H1 (cell line): Measurements from ENCODE around the gene TRAPPC12. TPM values are rescaled to one million over a fixed set of nuclear protein-coding genes. Genes with fewer than 3 reads are reported as not detected.

ENCODE experiments used
- CTCF ChIA-PET: fragments of 300-600 bp; sonication (Branson Sonifier 250); formaldehyde crosslinking; loops from one replicate; lab custom pipeline; 2021; ENCODE audit not compliant: partially characterized antibody; lab: Charles Lee
- POLR2A ChIA-PET: fragments of 300-600 bp; sonication (Branson Sonifier 250); formaldehyde crosslinking; loops from one replicate; lab custom pipeline; 2021; ENCODE audit warnings: inconsistent platforms; ENCODE audit not compliant: partially characterized antibody; lab: Charles Lee
- DNase-seq, 2 experiments: peaks; one replicate each; pipeline versions ENCODE4 v3.0.0 to v3.0.0-alpha.2; 2010 to 2022; ENCODE audit warnings: low spot score in 2 of 2, low read depth in 1 of 2, mixed read lengths in 1 of 2
- FAIRE-seq: peaks from 2 replicates; lab custom pipeline; 2011; peaks lifted over from hg19 to GRCh38; lab: Jason Lieb, UNC
- H2AFZ ChIP-seq: 2 replicates; pipeline ENCODE4 v1.8.1; 2012; ENCODE audit warnings: low read length, inconsistent platforms
- H2AK5ac ChIP-seq: 2 replicates; pipeline ENCODE4 v1.6.1; 2013; ENCODE audit warnings: low read depth, low read length
- H2BK120ac ChIP-seq: replicated peaks from 2 replicates; pipeline ENCODE3; 2013; ENCODE audit warnings: low read depth, low read length, inconsistent platforms
- H2BK12ac ChIP-seq: 2 replicates; pipeline ENCODE4 v1.6.1; 2013; ENCODE audit warnings: low read depth, low read length
- H2BK15ac ChIP-seq: 2 replicates; pipeline ENCODE4 v1.6.1; 2013; ENCODE audit warnings: low read length
- H2BK20ac ChIP-seq: 2 replicates; pipeline ENCODE4 v1.6.1; 2013; ENCODE audit warnings: low read length
- H2BK5ac ChIP-seq: 2 replicates; pipeline ENCODE4 v1.6.1; 2013; ENCODE audit warnings: low read depth, low read length
- H3K14ac ChIP-seq: 2 replicates; pipeline ENCODE4 v1.6.1; 2013; ENCODE audit warnings: inconsistent platforms; ENCODE audit not compliant: insufficient read length
- H3K18ac ChIP-seq: 2 replicates; pipeline ENCODE4 v1.6.1; 2013; ENCODE audit warnings: low read length; ENCODE audit errors: extremely low read depth
- H3K23ac ChIP-seq: 2 replicates; pipeline ENCODE4 v1.6.1; 2013; ENCODE audit warnings: inconsistent platforms; ENCODE audit not compliant: insufficient read length
- H3K23me2 ChIP-seq: 2 replicates; pipeline ENCODE4 v1.6.1; 2013; ENCODE audit warnings: low read depth, low read length
- H3K27ac ChIP-seq: 2 replicates; pipeline ENCODE4 v1.6.1; 2011; ENCODE audit warnings: low read depth, low read length, inconsistent platforms
- H3K27me3 ChIP-seq, 4 experiments: replicated peaks in 1 of 4; 1 replicate in 1 of 4; 2 replicates in 3 of 4; pipeline versions ENCODE4 v1.6.1 to v1.8.1; 2011 to 2013; ENCODE audit warnings: low read length in 3 of 4, mild to moderate bottlenecking in 3 of 4, inconsistent platforms in 2 of 4, mixed read lengths in 2 of 4, moderate library complexity in 1 of 4; ENCODE audit not compliant: control insufficient read depth in 3 of 4, insufficient read depth in 3 of 4; ENCODE audit errors: extremely low read depth in 1 of 4
- H3K36me3 ChIP-seq, 4 experiments: 2 replicates each; pipeline versions ENCODE4 v1.6.1 to v1.8.1; 2011 to 2013; ENCODE audit warnings: mild to moderate bottlenecking in 4 of 4, low read length in 3 of 4, moderate library complexity in 2 of 4, control low read depth in 1 of 4, inconsistent platforms in 1 of 4; ENCODE audit not compliant: insufficient read depth in 4 of 4, control insufficient read depth in 2 of 4
- H3K4ac ChIP-seq: replicated peaks from 2 replicates; pipeline ENCODE3; 2013; ENCODE audit warnings: low read length, low read depth, mixed read lengths, inconsistent platforms; ENCODE audit not compliant: insufficient read length
- H3K4me1 ChIP-seq, 4 experiments: replicated peaks in 1 of 4; 1 replicate in 1 of 4; 2 replicates in 3 of 4; pipeline versions ENCODE4 v1.6.1 to v1.8.1; 2011 to 2013; ENCODE audit warnings: low read length in 3 of 4, inconsistent platforms in 2 of 4, mixed read lengths in 1 of 4; ENCODE audit not compliant: insufficient read depth in 4 of 4, control insufficient read depth in 3 of 4
- H3K4me2 ChIP-seq, 2 experiments: 2 replicates each; pipeline versions ENCODE4 v1.6.1 to v1.8.1; 2011 to 2013; ENCODE audit warnings: low read depth in 2 of 2, low read length in 2 of 2, control low read depth in 1 of 2, inconsistent platforms in 1 of 2, mild to moderate bottlenecking in 1 of 2; ENCODE audit not compliant: insufficient read depth in 1 of 2
- H3K4me3 ChIP-seq, 4 experiments: fragments of 200-600, 300-600 bp in 1 of 4; sonication (generic), shearing (Covaris generic), sonication (Bioruptor Twin) in 1 of 4; 2 replicates each; pipeline versions ENCODE4 v1.5.1 to v1.8.1; 2011 to 2016; ENCODE audit warnings: low read length in 4 of 4, low read depth in 3 of 4, control low read depth in 2 of 4, inconsistent platforms in 2 of 4, mild to moderate bottlenecking in 2 of 4, mixed read lengths in 1 of 4, moderate library complexity in 1 of 4; ENCODE audit not compliant: insufficient read depth in 2 of 4; ENCODE audit errors: extremely low read depth in 1 of 4
- H3K56ac ChIP-seq: replicated peaks from 2 replicates; pipeline ENCODE3; 2013; ENCODE audit warnings: low read depth, mild to moderate bottlenecking, mixed read lengths, low read length, inconsistent platforms; ENCODE audit not compliant: insufficient read length
- H3K79me1 ChIP-seq: 2 replicates; pipeline ENCODE4 v1.6.1; 2013; ENCODE audit warnings: low read depth, low read length, control low read depth
- H3K79me2 ChIP-seq, 2 experiments: 2 replicates each; pipeline versions ENCODE4 v1.6.1 to v1.8.1; 2012 to 2013; ENCODE audit warnings: low read length in 2 of 2, mild to moderate bottlenecking in 2 of 2, inconsistent platforms in 1 of 2; ENCODE audit not compliant: insufficient read depth in 2 of 2, control insufficient read depth in 1 of 2
- H3K9ac ChIP-seq, 4 experiments: replicated peaks in 1 of 4; 1 replicate in 1 of 4; 2 replicates in 3 of 4; pipeline versions ENCODE4 v1.6.1 to v1.8.1; 2011 to 2013; ENCODE audit warnings: low read depth in 3 of 4, low read length in 3 of 4, control low read depth in 2 of 4, mild to moderate bottlenecking in 2 of 4, moderate library complexity in 2 of 4, inconsistent platforms in 1 of 4; ENCODE audit errors: extremely low read depth in 1 of 4
- H3K9me3 ChIP-seq, 2 experiments: 2 replicates each; pipeline versions ENCODE4 v1.6.1 to v1.8.1; 2012 to 2013; ENCODE audit warnings: mild to moderate bottlenecking in 2 of 2, moderate library complexity in 2 of 2, control low read depth in 1 of 2, inconsistent platforms in 1 of 2, low read depth in 1 of 2, low read length in 1 of 2, mixed read lengths in 1 of 2; ENCODE audit not compliant: insufficient read depth in 2 of 2
- H4K20me1 ChIP-seq, 2 experiments: replicated peaks in 1 of 2; 2 replicates each; pipeline versions ENCODE3 to v1.8.1; 2011 to 2013; ENCODE audit warnings: inconsistent platforms in 2 of 2, low read length in 2 of 2, mild to moderate bottlenecking in 1 of 2; ENCODE audit not compliant: insufficient read depth in 2 of 2, control insufficient read depth in 1 of 2
- H4K5ac ChIP-seq: 2 replicates; pipeline ENCODE4 v1.6.1; 2013; ENCODE audit warnings: low read length, low read depth, mixed read lengths, inconsistent platforms; ENCODE audit not compliant: insufficient read length
- H4K8ac ChIP-seq: 2 replicates; pipeline ENCODE4 v1.8.0; 2013; ENCODE audit warnings: mild to moderate bottlenecking, moderate library complexity, low read length, inconsistent platforms; ENCODE audit not compliant: insufficient read depth; ENCODE audit errors: extremely low read depth
- H4K91ac ChIP-seq: replicated peaks from 2 replicates; pipeline ENCODE3; 2013; ENCODE audit warnings: low read length, mixed read lengths, inconsistent platforms; ENCODE audit not compliant: insufficient read length
- CBX8 ChIP-seq: fragments of 300-800, 300-1000 bp; sonication (generic); IDR thresholded peaks from 2 replicates; pipeline ENCODE4 v1.7.1; 2016; ENCODE audit warnings: low read depth, low read length, borderline replicate concordance
- CEBPB ChIP-seq: IDR thresholded peaks from 2 replicates; pipeline ENCODE4 v1.6.1; 2012; ENCODE audit warnings: low read depth, low read length
- JUND ChIP-seq: IDR thresholded peaks from 2 replicates; pipeline ENCODE4 v1.6.1; 2011; ENCODE audit warnings: mild to moderate bottlenecking, improper control_type of control experiment, low read length
- TCF12 ChIP-seq: IDR thresholded peaks from 2 replicates; pipeline ENCODE4 v1.6.1; 2011; ENCODE audit warnings: low read depth, mild to moderate bottlenecking, low read length
- WGBS, 2 experiments: shearing (Covaris generic) in 1 of 2; methylation state at CpG; one replicate each; pipeline versions ENCODE4 v1.1.6 to v1.1.7; 2013 to 2015; ENCODE audit warnings: low lambda C conversion rate in 2 of 2, mixed read lengths in 2 of 2, inconsistent platforms in 1 of 2, low coverage in 1 of 2, missing lambda C conversion rate in 1 of 2; ENCODE audit not compliant: insufficient replicate concordance in 2 of 2, insufficient coverage in 1 of 2, insufficient read length in 1 of 2; ENCODE audit errors: extremely low coverage in 1 of 2, missing lambda C conversion rate in 1 of 2; 5-methylcytosine and 5-hydroxymethylcytosine counted together
- polyA plus RNA-seq, 7 experiments: library from polyadenylated mRNA; depleted of rRNA in 3 of 7; stranded (reverse) in 5 of 7; unstranded in 2 of 7; fragments of >200 nt in 5 of 7; fragments of 200-250 nt in 2 of 7; gene quantifications; 1 replicate in 5 of 7; 2 replicates in 1 of 7; 4 replicates in 1 of 7; pipeline versions ENCODE4 v1.2.1 to v1.2.3, GENCODE V29; 2011 to 2013; ENCODE audit warnings: missing spikeins in 2 of 7, mixed read lengths in 2 of 7
- total RNA-seq: library from RNA; stranded (reverse); fragmentation: NEBNext Ultra II Directional; extraction: Animal tissue kit (Norgen Biotek cat#: 25700); gene quantifications from 2 replicates; pipeline ENCODE4 v1.2.1, GENCODE V29; 2021
- TF ChIP-seq, protein P1 (sequence below): IDR thresholded peaks from 2 replicates; pipeline ENCODE4 v1.6.1; 2011; ENCODE audit warnings: low read depth, mild to moderate bottlenecking, low read length; ENCODE audit not compliant: insufficient read depth
- TF ChIP-seq, protein P2 (sequence below): IDR thresholded peaks from 2 replicates; pipeline ENCODE4 v1.6.1; 2011; ENCODE audit warnings: low read length, improper control_type of control experiment

The TRAPPC12 gene
- total and polyA plus RNA-seq, 2 of the 8 experiments (the other 6 are each of a cell fraction or from before 2014, with no cell fraction given), result 35.0 to 67.3 TPM

DNA sequence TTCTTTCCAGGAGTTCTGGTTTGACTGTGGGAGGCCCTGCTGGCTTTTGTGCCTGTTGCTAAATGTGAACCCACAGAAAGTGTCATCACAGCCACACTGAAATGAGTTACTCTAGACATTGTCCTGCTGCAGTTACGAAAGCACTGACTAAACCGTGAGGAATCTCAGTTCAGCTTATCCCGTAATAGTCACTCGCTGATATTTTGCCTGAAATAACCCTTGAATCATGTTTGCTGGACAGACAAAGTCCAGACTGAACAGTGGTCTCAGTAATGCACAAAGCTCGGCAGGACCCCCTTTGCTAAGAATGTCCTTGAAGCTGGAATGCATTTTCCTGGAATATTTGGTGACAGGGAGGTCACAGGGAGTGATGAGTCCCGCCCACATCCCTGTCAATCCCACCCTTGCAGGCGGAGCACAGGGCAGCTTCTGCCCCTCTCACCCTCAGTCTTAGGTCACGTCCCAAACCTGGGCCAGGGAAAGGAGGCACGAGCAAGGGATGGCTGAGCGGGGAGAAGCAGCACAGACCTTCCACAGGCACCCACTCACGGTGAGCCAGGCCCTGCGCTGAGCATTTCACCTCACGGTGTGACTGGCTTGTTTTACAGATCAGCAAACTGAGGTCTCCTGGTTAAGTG, 86.5 kb downstream of the TRAPPC12 start:
- Histone ChIP-seq H4K91ac (no peak overlapping the region), H4K8ac (no peak overlapping the region), H3K4me3 (no peak overlapping the region), H3K4me2 (no peak overlapping the region), H4K5ac (no peak overlapping the region), H2BK120ac (no peak overlapping the region), H4K20me1 (no peaks in the 10 kb centered on the region), H3K23ac (no peak overlapping the region), H3K79me1 (no peaks in the 10 kb centered on the region), H3K79me2 (no peaks in the 10 kb centered on the region), H2BK20ac (no peak overlapping the region), H3K4me1 (peaks cover 5 to 10% (median 9%) of the 10 kb centered on the region in 4 experiments; a peak in 6 of 7 replicates), H3K23me2 (no peaks in the 10 kb centered on the region), H3K9me3 (no peaks in the 10 kb centered on the region), H3K18ac (no peak overlapping the region), H3K27me3 (no peaks in the 10 kb centered on the region), H3K56ac (no peak overlapping the region), H3K9ac (no peak overlapping the region), H2AFZ (no peak overlapping the region), H2BK5ac (no peak overlapping the region), H3K14ac (no peak overlapping the region), H3K27ac (no peak overlapping the region), H2BK15ac (no peak overlapping the region), H2BK12ac (no peak overlapping the region), H3K4ac (no peak overlapping the region), H3K36me3 (peaks cover 0 to 7% (median 1%) of the 10 kb centered on the region in 4 experiments; a peak in 5 of 8 replicates), H2AK5ac (no peak overlapping the region)
- FAIRE-seq, result no peak
- TF ChIP-seq, protein P1, sequence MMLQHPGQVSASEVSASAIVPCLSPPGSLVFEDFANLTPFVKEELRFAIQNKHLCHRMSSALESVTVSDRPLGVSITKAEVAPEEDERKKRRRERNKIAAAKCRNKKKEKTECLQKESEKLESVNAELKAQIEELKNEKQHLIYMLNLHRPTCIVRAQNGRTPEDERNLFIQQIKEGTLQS, result no peak
- TF ChIP-seq CEBPB (no peak), CBX8 (no peak), JUND (no peak), TCF12 (no peak)
- TF ChIP-seq, protein P2, sequence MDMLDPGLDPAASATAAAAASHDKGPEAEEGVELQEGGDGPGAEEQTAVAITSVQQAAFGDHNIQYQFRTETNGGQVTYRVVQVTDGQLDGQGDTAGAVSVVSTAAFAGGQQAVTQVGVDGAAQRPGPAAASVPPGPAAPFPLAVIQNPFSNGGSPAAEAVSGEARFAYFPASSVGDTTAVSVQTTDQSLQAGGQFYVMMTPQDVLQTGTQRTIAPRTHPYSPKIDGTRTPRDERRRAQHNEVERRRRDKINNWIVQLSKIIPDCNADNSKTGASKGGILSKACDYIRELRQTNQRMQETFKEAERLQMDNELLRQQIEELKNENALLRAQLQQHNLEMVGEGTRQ, result no peak
- WGBS, 2 experiments, result 88% methylated on average over 13 of the region's 13 CpGs; no CpG with 5 or more reads in 1 of the 2 experiments
- CTCF ChIA-PET, result interaction anchor here (0.8 to 12.1 kb wide), 5 partner anchors 8 to 186 kb away, joined by 3 to 152 read pairs (median 4); no protein-coding TSS in a partner anchor
- DNase-seq, result no peak
- POLR2A ChIA-PET, result interaction anchor here (0.6 to 1.7 kb wide), 2 partner anchors 7 to 64 kb away, joined by 3 read pairs; no protein-coding TSS in a partner anchor
